Uterus (tissue), 2 donors: ENCODE data around the gene ZDHHC22.

Experiments used
- CTCF ChIP-seq, 4 experiments: fragments of 200-600 bp in 2 of 4; fragments of 450-650 bp in 2 of 4; sonication (generic) in 2 of 4; IDR thresholded peaks; one replicate each; pipeline ENCODE4 v1.5.1; 2016 to 2019; ENCODE audit warnings: antibody characterized with exemption in 4 of 4, mild to moderate bottlenecking in 2 of 4, moderate library complexity in 1 of 4
- POLR2A ChIP-seq, 2 donors: fragments of 450-650 bp; IDR thresholded peaks; one replicate each; pipeline ENCODE4 v1.6.1; 2016; ENCODE audit warnings: antibody characterized with exemption in 2 of 2, mild to moderate bottlenecking in 1 of 2, moderate library complexity in 1 of 2

- TF ChIP-seq CTCF (IDR thresholded peaks at IDR 0.05) (no peak), POLR2A (IDR thresholded peaks at IDR 0.05) (no peak)
Measured at GRCh38 chr14:77086017-77086727, 55.4 kb downstream of the ZDHHC22 start.
